ENCODE results near the gene PVALB. TPM values are rescaled to one million over a fixed set of nuclear protein-coding genes. Genes with fewer than 3 reads are reported as not detected.

Gene PVALB
- total RNA-seq, 1 donor from 2014 or later = not detected

- TF ChIP-seq CTCF (IDR thresholded peaks at IDR 0.05) = no peak
- Mint-ChIP-seq H3K27ac (ENCODE audit: unreplicated experiment) (no peak overlapping the region), H3K4me1 (ENCODE audit: unreplicated experiment) (no peaks in the 10 kb centered on the region), H3K9me3 (ENCODE audit: unreplicated experiment) (no peaks in the 10 kb centered on the region), H3K27me3 (ENCODE audit: unreplicated experiment) (peaks cover 17% of the 10 kb centered on the region), H3K4me3 (ENCODE audit: unreplicated experiment) (no peak overlapping the region), H3K36me3 (ENCODE audit: unreplicated experiment) (no peaks in the 10 kb centered on the region)
- DNase-seq (ENCODE audit: extremely low spot score, unreplicated experiment) = no peak
These were observed 46.4 kb upstream of the PVALB start for GRCh38 chr22:36863281-36863680.

- Mint-ChIP-seq H3K36me3 (ENCODE audit: unreplicated experiment) (no peaks in the 10 kb centered on the region), H3K9me3 (ENCODE audit: unreplicated experiment) (no peaks in the 10 kb centered on the region), H3K27ac (ENCODE audit: unreplicated experiment) (no peak overlapping the region), H3K27me3 (ENCODE audit: unreplicated experiment) (peaks cover 22% of the 10 kb centered on the region), H3K4me3 (ENCODE audit: unreplicated experiment) (no peak overlapping the region), H3K4me1 (ENCODE audit: unreplicated experiment) (no peaks in the 10 kb centered on the region)
- TF ChIP-seq CTCF (IDR thresholded peaks at IDR 0.05) = no peak
- no peak for DNase-seq (ENCODE audit: extremely low spot score, unreplicated experiment)
These were observed 45.7 kb upstream of the PVALB start for GRCh38 chr22:36862251-36863242.

- TF ChIP-seq CTCF (IDR thresholded peaks at IDR 0.05) = no peak
- Mint-ChIP-seq H3K36me3 (ENCODE audit: unreplicated experiment) (no peaks in the 10 kb centered on the region), H3K27ac (ENCODE audit: unreplicated experiment) (no peak within 1 kb of the TSS), H3K27me3 (ENCODE audit: unreplicated experiment) (peaks cover 25% of the 10 kb centered on the region), H3K4me1 (ENCODE audit: unreplicated experiment) (peaks cover 4% of the 10 kb centered on the region), H3K4me3 (ENCODE audit: unreplicated experiment) (no peak within 1 kb of the TSS), H3K9me3 (ENCODE audit: unreplicated experiment) (no peaks in the 10 kb centered on the region)
- DNase-seq (ENCODE audit: extremely low spot score, unreplicated experiment) = no peak
These were observed 44.2 kb upstream of the PVALB start, which contains the start of gene NCF4 for GRCh38 chr22:36860821-36861659. Gene NCF4, plus strand, starts transcription at chr22:36861006. Its CDS starts 166 bp downstream, at chr22:36861172.

- no peak for DNase-seq (ENCODE audit: extremely low spot score, unreplicated experiment)
- Mint-ChIP-seq H3K27ac (ENCODE audit: unreplicated experiment) (no peak overlapping the region), H3K4me3 (ENCODE audit: unreplicated experiment) (no peak overlapping the region), H3K4me1 (ENCODE audit: unreplicated experiment) (peaks cover 4% of the 10 kb centered on the region), H3K36me3 (ENCODE audit: unreplicated experiment) (no peaks in the 10 kb centered on the region), H3K9me3 (ENCODE audit: unreplicated experiment) (no peaks in the 10 kb centered on the region), H3K27me3 (ENCODE audit: unreplicated experiment) (peaks cover 24% of the 10 kb centered on the region)
- no peak for TF ChIP-seq CTCF (IDR thresholded peaks at IDR 0.05)
These were observed 43.6 kb upstream of the PVALB start for GRCh38 chr22:36860438-36860820.
